Measurements from ENCODE around the gene DAPK1.
A peak's percentile ranks its signal among the peaks of the same experiment; 100 is the strongest.

DAPK1 gene

GRCh38 chr9:87497604-87498045 is at the start of gene DAPK1:
Gene DAPK1 (plus strand): TSS chr9:87497867. CDS start chr9:87499078, 1,211 bp downstream.
- TF ChIP-seq CTCF (IDR thresholded peaks at IDR 0.05; ENCODE audit: unreplicated experiment in 3 of 3): peak; percentile 6 to 38 (median 22)
- peaks cover 13% of the 10 kb centered on the region for H3K27me3 Mint-ChIP-seq (ENCODE audit: low read depth)
- peaks cover 43% of the 10 kb centered on the region for H3K4me1 Mint-ChIP-seq
- no peaks in the 10 kb centered on the region for H3K9me3 Mint-ChIP-seq
- peaks cover 15% of the 10 kb centered on the region for H3K36me3 Mint-ChIP-seq (ENCODE audit: low read depth)
- H3K4me3 Mint-ChIP-seq: peak within 1 kb of the TSS; percentile 92 to 97 (median 95)
- H3K27ac Mint-ChIP-seq: peak within 1 kb of the TSS; percentile 81 to 94 (median 92)

DNA sequence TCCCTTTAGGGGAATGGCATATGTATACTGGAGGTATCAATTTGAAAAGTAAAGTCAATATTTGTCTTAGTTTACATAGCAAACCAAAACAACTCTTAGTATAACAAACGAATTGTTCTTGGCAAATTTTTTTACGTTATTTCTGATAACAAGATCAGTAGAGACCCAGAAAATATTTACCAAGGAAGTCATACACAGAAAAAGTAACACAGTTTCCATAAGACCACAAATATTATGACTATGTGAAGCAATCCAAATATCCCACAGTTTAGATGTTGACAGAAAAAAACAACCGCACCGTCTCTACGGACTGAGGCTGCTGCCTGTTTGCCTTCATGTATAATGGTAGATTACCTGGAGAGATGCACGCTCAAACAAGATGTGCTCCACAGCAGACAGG is 46.5 kb upstream of the DAPK1 start:
- Mint-ChIP-seq H3K27ac (no peak overlapping the region), H3K27me3 (ENCODE audit: low read depth) (no peaks in the 10 kb centered on the region), H3K4me3 (no peak overlapping the region), H3K9me3 (peaks cover 17% of the 10 kb centered on the region), H3K36me3 (ENCODE audit: low read depth) (peaks cover 8% of the 10 kb centered on the region), H3K4me1 (no peaks in the 10 kb centered on the region)
- no peak for TF ChIP-seq CTCF (IDR thresholded peaks at IDR 0.05; ENCODE audit: unreplicated experiment in 3 of 3)

DNA sequence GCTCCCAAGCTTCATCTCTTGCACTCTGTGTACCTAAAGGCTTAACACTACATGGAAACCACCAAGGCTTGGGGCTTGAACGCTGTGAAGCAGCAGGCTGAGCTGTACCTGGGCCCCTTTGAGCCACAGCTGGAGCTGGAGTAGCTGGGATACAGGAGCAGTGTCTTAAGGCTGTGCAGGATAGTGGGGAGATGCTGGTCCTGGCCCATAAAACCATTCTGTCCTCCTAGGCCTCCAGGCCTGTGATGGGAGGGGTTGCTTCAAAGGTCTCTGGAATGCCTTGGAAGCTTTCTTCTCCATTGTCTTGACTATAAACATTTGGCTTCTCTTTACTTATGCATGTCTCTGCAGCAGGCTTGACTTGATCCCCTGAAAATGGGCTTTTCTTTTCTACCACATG is 42.3 kb upstream of the DAPK1 start:
- no peak for TF ChIP-seq CTCF (IDR thresholded peaks at IDR 0.05; ENCODE audit: unreplicated experiment in 3 of 3)
- Mint-ChIP-seq H3K27me3 (ENCODE audit: low read depth) (no peaks in the 10 kb centered on the region), H3K9me3 (peaks cover 28% of the 10 kb centered on the region), H3K27ac (no peak overlapping the region), H3K4me1 (no peaks in the 10 kb centered on the region), H3K36me3 (ENCODE audit: low read depth) (peaks cover 9% of the 10 kb centered on the region), H3K4me3 (no peak overlapping the region)

DNA sequence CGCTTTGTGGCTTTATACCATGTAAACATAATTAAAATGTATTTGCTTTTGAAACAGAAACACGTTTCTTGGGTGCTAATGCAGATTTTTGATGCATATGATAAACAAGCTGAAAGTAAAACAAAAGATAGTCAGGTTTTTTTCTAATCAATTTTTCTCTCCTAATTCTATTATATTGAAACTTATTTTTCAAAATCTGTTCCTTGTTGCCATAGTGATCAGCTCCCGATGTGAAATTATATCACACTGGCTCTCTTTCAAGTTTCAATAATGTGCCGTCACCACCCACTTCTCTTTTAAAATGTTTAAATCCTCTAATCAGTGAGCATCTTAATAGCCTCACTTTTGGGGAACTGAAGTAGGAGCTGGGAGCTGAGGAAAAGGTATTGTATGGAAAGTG is 36.4 kb upstream of the DAPK1 start:
- Mint-ChIP-seq H3K27me3 (ENCODE audit: low read depth) (no peaks in the 10 kb centered on the region), H3K27ac (no peak overlapping the region), H3K4me3 (no peak overlapping the region), H3K9me3 (peaks cover 10% of the 10 kb centered on the region), H3K36me3 (ENCODE audit: low read depth) (no peaks in the 10 kb centered on the region), H3K4me1 (peaks cover 4% of the 10 kb centered on the region)
- no peak for TF ChIP-seq CTCF (IDR thresholded peaks at IDR 0.05; ENCODE audit: unreplicated experiment in 3 of 3)

GRCh38 chr9:87464110-87464991 is 33.3 kb upstream of the DAPK1 start:
- no peaks in the 10 kb centered on the region for H3K36me3 Mint-ChIP-seq (ENCODE audit: low read depth)
- no peak for TF ChIP-seq CTCF (IDR thresholded peaks at IDR 0.05; ENCODE audit: unreplicated experiment in 3 of 3)
- H3K9me3 Mint-ChIP-seq: no peaks in the 10 kb centered on the region
- peaks cover 4% of the 10 kb centered on the region for H3K4me1 Mint-ChIP-seq
- H3K4me3 Mint-ChIP-seq: no peak overlapping the region
- H3K27ac Mint-ChIP-seq: peak overlapping the region; percentile 63 to 71 (median 71)
- H3K27me3 Mint-ChIP-seq (ENCODE audit: low read depth): no peaks in the 10 kb centered on the region

- Mint-ChIP-seq H3K27me3 (ENCODE audit: low read depth) (no peaks in the 10 kb centered on the region), H3K4me3 (no peak overlapping the region)
Measured at GRCh38 chr9:87464992-87465378, 32.7 kb upstream of the DAPK1 start.

More at GRCh38 chr9:87464992-87465378, 32.7 kb upstream of the DAPK1 start:
- H3K36me3 Mint-ChIP-seq (ENCODE audit: low read depth): no peaks in the 10 kb centered on the region
- peak overlapping the region in 2 of 3 experiments; percentile 71 for H3K27ac Mint-ChIP-seq
- no peak for TF ChIP-seq CTCF (IDR thresholded peaks at IDR 0.05; ENCODE audit: unreplicated experiment in 3 of 3)
- no peaks in the 10 kb centered on the region for H3K9me3 Mint-ChIP-seq
- H3K4me1 Mint-ChIP-seq: peaks cover 4% of the 10 kb centered on the region
